ENCODE data around the gene BCKDK.

GRCh38 chr16:31071861-31072260 lies 36.3 kb upstream of the BCKDK start:
- TF ChIP-seq, protein P1, sequence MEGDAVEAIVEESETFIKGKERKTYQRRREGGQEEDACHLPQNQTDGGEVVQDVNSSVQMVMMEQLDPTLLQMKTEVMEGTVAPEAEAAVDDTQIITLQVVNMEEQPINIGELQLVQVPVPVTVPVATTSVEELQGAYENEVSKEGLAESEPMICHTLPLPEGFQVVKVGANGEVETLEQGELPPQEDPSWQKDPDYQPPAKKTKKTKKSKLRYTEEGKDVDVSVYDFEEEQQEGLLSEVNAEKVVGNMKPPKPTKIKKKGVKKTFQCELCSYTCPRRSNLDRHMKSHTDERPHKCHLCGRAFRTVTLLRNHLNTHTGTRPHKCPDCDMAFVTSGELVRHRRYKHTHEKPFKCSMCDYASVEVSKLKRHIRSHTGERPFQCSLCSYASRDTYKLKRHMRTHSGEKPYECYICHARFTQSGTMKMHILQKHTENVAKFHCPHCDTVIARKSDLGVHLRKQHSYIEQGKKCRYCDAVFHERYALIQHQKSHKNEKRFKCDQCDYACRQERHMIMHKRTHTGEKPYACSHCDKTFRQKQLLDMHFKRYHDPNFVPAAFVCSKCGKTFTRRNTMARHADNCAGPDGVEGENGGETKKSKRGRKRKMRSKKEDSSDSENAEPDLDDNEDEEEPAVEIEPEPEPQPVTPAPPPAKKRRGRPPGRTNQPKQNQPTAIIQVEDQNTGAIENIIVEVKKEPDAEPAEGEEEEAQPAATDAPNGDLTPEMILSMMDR (IDR thresholded peaks at IDR 0.05; ENCODE audit: control extremely low read depth in 1 of 3, insufficient read depth in 1 of 3, low read depth in 1 of 3, low read length in 3 of 3) = no peak
- TF ChIP-seq SIN3A (conservative IDR thresholded peaks at IDR 0.05 in 1 of 2, IDR thresholded peaks at IDR 0.05 in 1 of 2; ENCODE audit: low read depth in 1 of 2, low read length in 2 of 2) (no peak), SP1 (IDR thresholded peaks at IDR 0.05; ENCODE audit: low read depth, low read length) (no peak), SP2 (IDR thresholded peaks at IDR 0.05; ENCODE audit: low read length) (no peak), TAF1 (IDR thresholded peaks at IDR 0.05; ENCODE audit: low read depth, low read length) (no peak), EZH2 (IDR thresholded peaks at IDR 0.05; ENCODE audit: low read depth, low read length, severe bottlenecking) (no peak), RAD21 (IDR thresholded peaks at IDR 0.05 in 1 of 2, conservative IDR thresholded peaks at IDR 0.05 in 1 of 2; ENCODE audit: low read depth in 2 of 2, low read length in 2 of 2) (no peak), CHD2 (IDR thresholded peaks at IDR 0.05; ENCODE audit: low read length) (no peak), SAP30 (IDR thresholded peaks at IDR 0.05; ENCODE audit: insufficient read depth, insufficient replicate concordance, low read length) (no peak), POLR2A (IDR thresholded peaks at IDR 0.05; ENCODE audit: control extremely low read depth in 1 of 2, low read depth in 2 of 2, low read length in 2 of 2) (no peak)
- TF ChIP-seq, protein P2, sequence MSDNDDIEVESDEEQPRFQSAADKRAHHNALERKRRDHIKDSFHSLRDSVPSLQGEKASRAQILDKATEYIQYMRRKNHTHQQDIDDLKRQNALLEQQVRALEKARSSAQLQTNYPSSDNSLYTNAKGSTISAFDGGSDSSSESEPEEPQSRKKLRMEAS (IDR thresholded peaks at IDR 0.05) = no peak
